Germinal center (tissue), 1 donor: ENCODE results near the gene CYBC1.
"Not testable (repeated sequence)": the region's sequence is repeated elsewhere in the genome, so short reads cannot be mapped to it uniquely, and the experiment has no call there.

Source experiments
- DNase-seq: peaks from one replicate; pipeline ENCODE4 v3.0.0; 2012; ENCODE audit warnings: mixed read lengths, low spot score

Gene CYBC1

DNA sequence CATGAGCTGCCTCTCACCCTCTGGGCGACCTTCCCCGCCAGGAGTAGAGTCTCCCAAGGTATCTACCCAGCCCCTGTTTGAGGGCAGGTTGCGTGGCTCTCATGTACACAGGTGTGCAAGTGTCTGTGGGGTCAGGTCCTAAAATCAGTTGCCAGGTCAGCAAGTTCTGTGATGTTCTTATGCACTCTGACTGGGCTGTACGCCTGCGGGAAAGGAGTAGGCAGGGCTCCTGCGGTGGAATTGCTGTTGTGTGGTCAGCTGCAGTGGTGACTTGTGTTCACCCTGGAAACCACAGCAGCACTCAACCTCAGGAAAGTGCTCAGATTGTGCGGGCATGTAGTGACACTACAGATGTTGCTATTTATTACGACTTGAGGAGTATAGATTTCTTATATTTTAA, 27.4 kb upstream of the CYBC1 start:
- DNase-seq, result no peak

DNA sequence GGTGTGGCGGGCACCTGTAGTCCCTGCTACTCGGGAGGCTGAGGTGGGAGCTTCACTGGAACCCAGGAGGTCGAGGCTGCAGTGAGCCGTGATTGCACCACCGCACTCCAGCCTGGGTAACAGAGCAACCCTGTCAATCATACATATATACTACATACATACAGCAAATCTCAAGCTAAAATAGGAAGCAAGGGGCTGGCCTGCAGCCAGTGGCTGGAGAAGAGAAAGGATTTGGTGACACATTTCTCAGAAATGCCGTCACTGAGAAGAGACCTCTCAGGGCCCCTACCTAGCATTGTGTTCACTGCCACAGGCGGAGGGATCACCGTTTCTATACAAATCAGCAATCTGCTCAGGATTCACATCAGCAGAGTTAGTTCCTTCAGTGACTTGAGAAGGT, 24.9 kb upstream of the CYBC1 start:
- DNase-seq, result no peak

- no peak for DNase-seq
Observed at GRCh38 chr17:82474223-82475010, 23.9 kb upstream of the CYBC1 start.

DNA sequence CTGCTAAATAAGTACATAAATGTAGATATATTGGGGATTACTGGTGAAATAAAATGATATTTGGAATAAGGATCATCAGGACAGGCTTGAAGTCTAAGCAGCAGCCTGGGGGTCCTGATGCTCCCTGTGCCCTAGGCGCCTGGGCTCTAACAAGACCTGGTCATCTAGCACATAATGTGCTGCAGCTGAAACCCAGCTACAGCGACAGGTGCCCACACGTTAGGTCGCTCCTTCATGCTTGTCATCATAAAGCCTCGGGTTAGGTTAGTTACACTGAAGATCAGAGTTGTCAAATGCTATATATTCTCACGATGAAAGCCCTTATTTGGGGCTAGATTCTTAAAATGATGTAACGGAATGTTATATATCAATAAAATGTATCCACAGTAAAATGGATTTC, 19.5 kb upstream of the CYBC1 start:
- no peak for DNase-seq

DNA sequence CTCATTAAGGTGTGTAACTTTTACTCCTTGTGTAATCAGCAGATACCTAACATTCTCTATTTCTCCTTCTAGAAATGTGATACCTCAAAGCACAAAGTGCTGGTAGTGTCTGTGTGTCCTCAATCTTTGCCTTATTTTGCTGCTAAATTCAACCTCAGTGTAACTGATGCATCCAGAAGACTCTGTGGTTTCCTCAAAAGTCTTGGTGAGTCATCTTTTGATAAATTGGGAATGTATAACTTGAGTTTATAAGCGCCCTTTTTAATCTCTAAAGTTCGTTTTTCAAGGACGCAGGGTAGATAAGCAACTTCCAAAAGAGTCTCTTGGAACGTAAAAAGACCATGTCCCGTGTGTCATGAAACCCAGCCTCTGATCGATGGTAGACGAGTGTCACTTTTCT, 18.1 kb upstream of the CYBC1 start:
- DNase-seq, result no peak

GRCh38 chr17:82465023-82465603, 14.6 kb upstream of the CYBC1 start:
- DNase-seq, result no peak

- DNase-seq, result no peak
Observed at GRCh38 chr17:82464567-82464929, 14.0 kb upstream of the CYBC1 start.

GRCh38 chr17:82463925-82464566, 13.5 kb upstream of the CYBC1 start:
- DNase-seq, result no peak

GRCh38 chr17:82463391-82463790, 12.8 kb upstream of the CYBC1 start:
- no peak for DNase-seq

DNA sequence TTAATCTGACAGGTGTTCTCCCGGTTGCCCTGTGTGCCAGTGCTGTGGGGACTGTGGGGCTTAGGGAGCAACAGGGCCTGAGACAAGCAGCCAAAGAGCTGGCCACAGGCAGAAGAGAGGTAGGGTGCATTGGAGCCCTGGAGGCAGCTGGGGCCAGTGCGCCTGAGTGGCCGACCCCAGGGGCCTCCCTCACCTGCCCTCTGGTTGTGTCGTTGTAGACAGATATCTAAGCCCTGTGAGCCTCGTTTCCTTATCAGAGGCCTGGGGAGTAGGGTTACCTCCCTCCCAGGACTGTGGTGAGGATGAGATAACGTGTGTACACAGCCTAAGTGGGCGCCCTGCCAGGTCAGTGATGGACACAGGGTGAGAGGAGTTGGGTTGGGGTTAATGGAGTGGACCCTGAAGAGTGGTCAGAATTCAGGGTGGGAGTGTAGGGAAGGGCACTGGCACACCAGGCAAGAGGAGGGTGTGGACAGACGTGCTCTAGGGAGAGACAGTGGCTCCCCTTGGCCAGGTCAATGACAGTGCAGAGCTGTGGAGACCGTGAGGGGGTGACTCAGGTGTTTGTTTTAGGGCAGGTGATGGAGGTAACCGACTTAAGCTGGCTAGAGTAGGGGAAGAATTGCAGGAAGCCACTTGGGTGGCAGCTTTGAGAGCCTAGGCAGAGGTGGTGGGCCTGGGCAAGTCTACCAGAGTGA, 11.4 kb upstream of the CYBC1 start:
- no peak for DNase-seq

- not testable (repeated sequence) for DNase-seq
Observed at GRCh38 chr17:82459936-82460335, 9.4 kb upstream of the CYBC1 start.

GRCh38 chr17:82458885-82459424, 8.4 kb upstream of the CYBC1 start:
- no peak for DNase-seq

DNA sequence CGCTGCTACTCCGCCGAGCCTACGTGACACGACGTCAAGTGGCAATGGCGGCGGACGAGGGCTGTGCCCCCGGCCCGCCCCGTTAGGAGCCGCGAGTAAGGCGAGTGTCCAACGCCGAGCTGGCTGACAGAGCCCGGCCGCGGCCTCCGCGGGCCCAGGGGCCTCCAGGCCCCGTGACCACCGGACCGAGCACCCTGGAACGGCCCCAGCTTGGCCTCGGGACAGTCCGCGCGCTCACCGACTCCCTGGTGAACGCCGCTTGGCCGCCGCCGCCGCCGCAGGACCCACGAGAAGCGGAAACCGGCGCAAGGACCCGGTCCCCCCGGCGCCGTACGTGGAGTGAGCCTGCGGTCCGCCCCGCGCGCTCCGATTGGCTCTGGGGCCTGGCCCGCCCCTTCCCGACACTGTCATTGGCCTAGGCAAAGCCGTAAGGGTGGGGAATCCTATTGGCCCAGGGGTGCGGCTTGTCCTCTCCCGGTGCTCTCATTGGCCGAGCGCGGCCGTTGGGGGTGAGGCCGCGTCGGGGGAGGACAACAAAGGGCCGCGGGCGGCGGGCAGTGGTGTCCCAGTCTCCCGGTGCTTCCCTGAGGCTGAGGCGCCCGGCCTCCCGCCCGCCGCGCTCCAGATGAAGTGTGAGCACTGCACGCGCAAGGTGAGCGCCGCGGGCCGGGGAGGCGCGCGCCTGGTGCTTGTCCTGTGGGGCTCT, 7.8 kb upstream of the CYBC1 start, which contains the start of gene NARF:
TSS of gene NARF (plus strand) at position 563 of the 706 bp plus-strand sequence. CDS start at position 626, 63 bp downstream.
- peak; percentile 99 for DNase-seq

GRCh38 chr17:82457929-82458178, 7.3 kb upstream of the CYBC1 start:
- peak; percentile 93 for DNase-seq

DNA sequence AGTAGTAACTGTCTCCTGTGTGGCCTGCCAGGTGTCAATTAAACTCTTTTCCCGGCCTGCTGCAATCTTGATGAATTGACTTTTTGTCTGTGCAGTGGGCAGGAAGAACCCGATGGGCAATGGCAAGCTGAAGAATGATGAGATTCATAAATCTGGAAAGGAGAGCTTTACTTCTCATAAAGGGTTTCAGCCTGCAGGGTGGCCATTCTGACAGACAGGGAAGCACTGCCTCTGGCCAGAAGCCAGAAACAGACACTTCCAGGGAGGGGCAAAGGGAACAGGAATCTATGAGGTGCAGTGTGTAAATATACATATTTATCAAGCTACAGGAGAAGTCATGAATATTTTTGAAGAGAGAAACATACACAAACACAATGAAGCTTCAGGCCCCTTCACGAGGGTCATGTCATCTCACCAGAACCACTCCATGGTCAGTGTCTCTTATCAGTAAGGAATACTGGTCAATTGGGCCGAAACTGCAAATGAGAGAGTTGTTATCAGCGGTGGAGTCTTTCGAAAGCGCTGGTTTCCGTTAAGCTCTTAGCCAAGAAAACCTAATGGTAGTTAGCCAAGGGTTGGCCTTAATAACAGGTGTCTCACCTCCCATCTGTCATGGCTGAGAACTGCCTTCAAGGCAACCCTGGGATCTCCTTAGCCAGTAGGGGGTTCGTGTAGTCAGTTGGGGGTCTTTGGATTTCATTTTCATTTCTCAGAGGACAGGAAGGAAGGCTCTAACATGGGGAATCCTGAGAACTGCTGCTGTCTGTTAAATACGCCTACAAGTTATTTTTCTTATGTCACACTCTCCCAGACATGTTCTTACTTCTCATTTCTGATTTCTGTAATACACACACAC, 6.7 kb upstream of the CYBC1 start:
- no peak for DNase-seq

DNA sequence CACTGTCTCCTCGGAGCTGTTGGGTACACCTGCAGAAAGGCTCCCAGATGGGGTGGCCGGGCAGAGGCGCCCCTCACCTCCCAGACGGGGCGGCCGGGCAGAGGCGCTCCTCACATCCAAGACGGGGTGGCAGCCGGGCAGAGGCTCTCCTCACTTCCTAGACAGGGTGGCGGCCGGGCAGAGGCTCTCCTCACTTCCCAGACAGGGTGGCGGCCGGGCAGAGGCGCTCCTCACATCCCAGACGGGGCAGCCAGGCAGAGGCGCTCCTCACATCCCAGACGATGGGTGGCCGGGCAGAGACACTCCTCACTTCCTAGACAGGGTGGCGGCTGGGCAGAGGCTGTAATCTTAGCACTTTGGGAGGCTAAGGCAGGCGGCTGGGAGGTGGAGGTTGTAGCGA, 3.2 kb upstream of the CYBC1 start:
- not testable (repeated sequence) for DNase-seq

GRCh38 chr17:82453151-82453550, 2.6 kb upstream of the CYBC1 start:
- not testable (repeated sequence) for DNase-seq

DNA sequence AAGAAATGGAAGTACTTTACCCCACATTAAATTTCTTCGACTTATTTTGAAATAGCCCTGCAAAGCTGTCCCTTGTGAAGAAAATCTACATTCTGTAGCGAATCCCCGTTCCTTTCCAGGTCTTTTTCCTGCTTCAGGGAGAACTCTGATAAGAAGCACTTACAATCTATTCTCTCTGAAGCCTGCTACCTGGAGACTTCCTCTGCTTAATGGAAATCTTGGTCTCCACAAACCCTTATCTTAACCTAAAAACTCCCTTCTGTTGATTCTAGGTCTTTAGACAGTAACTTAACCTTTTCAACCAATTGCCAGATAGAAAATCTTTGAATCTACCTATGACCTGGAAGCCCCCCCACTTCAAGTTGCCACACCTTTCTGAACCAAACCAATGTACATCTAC, 1.6 kb upstream of the CYBC1 start:
- DNase-seq, result no peak

GRCh38 chr17:82449883-82450356, 632 bp downstream of the CYBC1 start:
- DNase-seq, result no peak

GRCh38 chr17:82449131-82449882, 1.2 kb downstream of the CYBC1 start:
- DNase-seq, result peak; percentile 83
